Activated T-helper 2 cell treated with anti-CD3 and anti-CD28 coated beads, Interferon-gamma antibody, Interleukin-2, Interleukin-4, amounts not matched to agents 10 μg/mL and 5 μg/mL and 100 μg/mL, durations not matched to agents 14 hours and 24 hours and 36 hours (primary cell): ENCODE measurements around the gene CISD1. TPM values are rescaled to one million over a fixed set of nuclear protein-coding genes. Genes with fewer than 3 reads are reported as not detected.

Source experiments
- DNase-seq: peaks from one replicate; pipeline ENCODE4 v3.0.0; 2021; ENCODE audit warnings: low spot score
- H3K27ac Mint-ChIP-seq: one replicate; pipeline ENCODE4 v1.8.0; 2021; ENCODE audit warnings: mixed read lengths
- H3K27me3 Mint-ChIP-seq: one replicate; pipeline ENCODE4 v1.8.0; 2021; ENCODE audit warnings: low read depth, mixed read lengths
- H3K36me3 Mint-ChIP-seq: one replicate; pipeline ENCODE4 v1.8.0; 2021; ENCODE audit warnings: low read depth, mixed read lengths
- H3K4me1 Mint-ChIP-seq: one replicate; pipeline ENCODE4 v1.8.0; 2021; ENCODE audit warnings: low read depth, mixed read lengths
- H3K4me3 Mint-ChIP-seq: one replicate; pipeline ENCODE4 v1.8.0; 2021; ENCODE audit warnings: low read depth, mild to moderate bottlenecking, moderate library complexity, mixed read lengths
- H3K9me3 Mint-ChIP-seq: one replicate; pipeline ENCODE4 v1.8.0; 2021; ENCODE audit warnings: mixed read lengths
- intact Hi-C: fragments of 100-400 bp; cut with micrococcal nuclease; formaldehyde crosslinking; loops from one replicate; pipeline ENCODE4 v1.15.1; 2023
- total RNA-seq: library from RNA; stranded (reverse); gene quantifications from 2 replicates; pipeline ENCODE4 v1.2.3, GENCODE V29; 2022

Gene CISD1
- total RNA-seq, 1 donor from 2014 or later: 43.2 TPM

DNA sequence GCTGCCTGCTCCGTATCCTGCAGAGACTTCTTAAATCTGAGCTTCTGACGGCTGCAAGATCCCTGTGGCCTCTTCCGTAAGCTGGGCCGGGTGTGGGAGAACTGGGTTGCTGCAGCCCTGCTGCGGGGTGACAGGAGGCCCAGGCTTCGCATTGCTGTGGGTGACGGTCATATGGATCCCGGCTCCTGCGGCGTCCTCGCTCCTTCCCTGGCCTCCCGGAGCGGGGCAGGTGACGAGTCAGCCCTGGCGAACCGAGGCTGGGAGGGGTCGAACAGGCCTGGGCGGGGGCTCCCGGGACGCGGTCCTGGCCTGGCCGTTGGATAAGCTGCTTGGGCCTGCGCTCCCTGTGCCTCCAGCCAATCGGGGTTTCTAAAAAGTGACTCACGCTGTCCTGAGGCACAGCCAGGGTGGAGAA lies 58.0 kb downstream of the CISD1 start:
- no peak overlapping the region for H3K27ac Mint-ChIP-seq
- H3K4me3 Mint-ChIP-seq: no peak overlapping the region
- H3K4me1 Mint-ChIP-seq: peaks cover 7% of the 10 kb centered on the region
- no peaks in the 10 kb centered on the region for H3K36me3 Mint-ChIP-seq
- H3K27me3 Mint-ChIP-seq: peaks cover 16% of the 10 kb centered on the region
- no peaks in the 10 kb centered on the region for H3K9me3 Mint-ChIP-seq
- DNase-seq: no peak
- intact Hi-C loops: no loop called here

DNA sequence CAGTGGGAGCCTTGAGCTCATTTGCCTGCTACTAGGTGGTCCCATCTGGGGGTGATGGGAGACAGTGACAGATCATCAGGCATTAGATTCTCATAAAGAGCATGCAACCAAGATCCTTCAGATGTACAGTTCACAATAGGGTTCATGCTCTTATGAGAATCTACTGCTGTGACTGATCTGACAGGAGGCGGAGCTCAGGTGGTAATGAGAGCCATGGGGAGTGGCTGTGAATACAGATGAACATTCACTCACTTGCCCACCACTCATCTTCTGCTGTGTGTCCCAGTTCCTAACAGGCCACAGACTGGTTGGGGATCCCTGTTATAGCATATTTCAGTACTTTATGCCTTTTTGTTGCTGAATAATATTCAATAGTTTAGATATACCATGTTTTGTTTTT lies 59.3 kb downstream of the CISD1 start:
- Mint-ChIP-seq H3K9me3 (no peaks in the 10 kb centered on the region), H3K4me1 (no peaks in the 10 kb centered on the region), H3K36me3 (no peaks in the 10 kb centered on the region), H3K27ac (no peak overlapping the region), H3K4me3 (no peak overlapping the region), H3K27me3 (peaks cover 21% of the 10 kb centered on the region)
- no peak for DNase-seq
- intact Hi-C loops: no loop called here

DNA sequence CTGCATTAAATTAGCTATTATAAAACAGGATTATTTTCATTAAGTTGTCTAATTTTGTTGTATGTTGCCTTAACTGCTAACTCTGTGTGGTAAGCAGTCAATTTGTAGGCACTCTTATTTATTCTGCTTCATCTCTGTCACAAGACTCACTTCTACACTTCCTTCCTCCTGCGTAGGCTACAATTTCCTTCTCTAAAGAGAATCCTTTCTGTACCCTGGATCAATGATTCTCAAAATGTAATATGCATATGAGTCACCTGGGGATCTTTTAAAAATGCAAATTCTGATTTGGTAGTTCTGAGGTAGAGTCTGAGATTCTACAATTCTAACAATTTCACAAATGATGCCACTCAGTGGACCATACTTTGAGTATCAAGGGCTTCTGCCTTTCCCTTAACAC lies 61.5 kb downstream of the CISD1 start:
- intact Hi-C loops: no loop called here
- no peak overlapping the region for H3K4me3 Mint-ChIP-seq
- DNase-seq: no peak
- H3K4me1 Mint-ChIP-seq: peaks cover 6% of the 10 kb centered on the region
- H3K36me3 Mint-ChIP-seq: no peaks in the 10 kb centered on the region
- H3K27ac Mint-ChIP-seq: no peak overlapping the region
- peaks cover 21% of the 10 kb centered on the region for H3K27me3 Mint-ChIP-seq
- H3K9me3 Mint-ChIP-seq: no peaks in the 10 kb centered on the region

DNA sequence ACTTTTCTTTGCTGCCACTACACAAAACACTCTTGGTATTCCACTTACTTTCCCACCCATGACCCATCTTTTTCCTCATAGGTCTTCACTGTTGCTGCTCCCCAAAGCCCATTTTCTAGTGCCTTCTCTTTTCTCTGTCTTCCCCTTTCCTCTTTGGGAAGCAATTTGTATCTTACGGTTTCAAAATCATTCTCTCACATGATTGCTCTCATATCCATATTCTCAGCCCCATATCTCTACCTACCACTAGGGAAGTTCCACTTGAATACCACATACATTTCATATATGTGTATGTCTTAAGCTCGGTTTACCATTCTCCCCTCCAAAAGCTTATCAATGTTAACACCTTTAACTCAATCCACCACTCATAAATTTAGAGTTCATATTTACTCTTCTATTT lies 62.7 kb downstream of the CISD1 start:
- Mint-ChIP-seq H3K27ac (no peak overlapping the region), H3K4me3 (no peak overlapping the region), H3K36me3 (peaks cover 9% of the 10 kb centered on the region), H3K27me3 (peaks cover 21% of the 10 kb centered on the region), H3K4me1 (peaks cover 16% of the 10 kb centered on the region), H3K9me3 (no peaks in the 10 kb centered on the region)
- no peak for DNase-seq
- intact Hi-C loops: no loop called here

DNA sequence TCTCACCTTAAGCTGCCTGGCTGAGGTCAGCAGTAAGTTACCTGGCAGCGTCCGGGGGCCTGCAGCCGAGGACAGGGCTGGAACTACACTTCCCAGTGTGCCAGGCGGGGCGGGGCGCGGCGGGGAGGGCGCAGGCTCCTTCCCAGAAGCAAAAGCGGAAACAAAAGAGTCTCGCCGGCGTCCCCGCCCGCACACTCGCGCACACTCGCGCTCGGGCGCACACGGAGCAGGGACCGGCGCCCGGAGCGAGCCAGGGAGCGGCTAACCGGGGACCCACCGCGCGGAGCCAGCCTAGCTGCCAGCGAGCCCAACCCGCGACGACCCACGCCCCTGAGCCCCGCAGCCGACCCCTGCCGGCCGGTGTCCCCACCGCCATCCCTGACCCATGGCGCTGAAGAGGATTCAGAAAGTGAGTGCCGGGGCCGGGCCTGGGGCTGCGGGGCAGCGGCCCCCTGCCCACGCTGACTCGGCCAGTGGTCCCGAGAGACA lies 65.9 kb downstream of the CISD1 start, which contains the start of gene UBE2D1:
TSS of gene UBE2D1 (plus strand) at position 190 of the 489 bp plus-strand sequence. CDS start at position 386, 196 bp downstream.
- Mint-ChIP-seq H3K27me3 (peaks cover 16% of the 10 kb centered on the region), H3K27ac (peak within 1 kb of the TSS; percentile 81), H3K4me3 (peak within 1 kb of the TSS; percentile 99), H3K4me1 (peaks cover 23% of the 10 kb centered on the region), H3K36me3 (peaks cover 17% of the 10 kb centered on the region), H3K9me3 (no peaks in the 10 kb centered on the region)
- intact Hi-C loops: loop anchor here (1.0 to 2.0 kb wide), 3 partner anchors 50 to 66 kb away; partner anchors contain the start of genes CISD1 and TFAM
- DNase-seq: peak; percentile 69

DNA sequence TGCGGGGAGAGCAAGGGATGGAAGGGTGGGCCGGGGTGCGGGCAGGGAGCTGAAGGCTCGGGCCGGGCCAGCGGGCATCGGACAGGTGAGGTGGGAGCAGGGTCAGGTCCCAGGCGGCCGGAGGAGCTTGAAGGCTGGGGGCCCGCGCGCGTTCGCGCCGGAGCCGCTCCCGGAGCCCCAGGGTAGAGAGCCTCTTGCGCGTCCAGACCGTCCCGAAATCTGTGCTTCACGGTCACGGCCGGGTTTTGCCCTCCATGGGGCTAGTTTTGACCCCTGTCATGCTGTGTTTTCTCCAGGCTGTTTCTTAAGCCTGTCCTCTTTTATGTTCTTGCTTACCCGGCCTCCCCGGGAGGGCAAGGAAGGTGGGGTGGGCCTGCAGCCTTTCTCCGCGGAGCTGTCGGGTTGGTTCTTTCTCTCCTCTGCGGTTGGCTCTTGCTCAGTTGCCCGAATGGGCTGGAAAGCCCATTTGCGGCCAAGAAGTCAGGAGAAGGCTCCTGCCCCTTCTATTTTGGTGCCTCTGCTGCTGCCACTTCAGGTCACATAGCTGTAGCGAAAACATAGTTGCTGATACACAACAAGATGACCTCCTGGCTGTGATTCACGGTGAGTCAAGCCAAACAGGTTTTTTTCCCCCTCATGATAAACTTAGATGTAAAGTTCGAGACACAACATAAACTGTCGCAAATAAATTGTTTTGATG lies 66.5 kb downstream of the CISD1 start:
- DNase-seq: peak; percentile 10
- Mint-ChIP-seq H3K9me3 (no peaks in the 10 kb centered on the region), H3K4me1 (peaks cover 23% of the 10 kb centered on the region), H3K27me3 (peaks cover 14% of the 10 kb centered on the region), H3K36me3 (peaks cover 17% of the 10 kb centered on the region), H3K4me3 (peak overlapping the region; percentile 99), H3K27ac (peak overlapping the region; percentile 81)
- intact Hi-C loops: loop anchor here (1.0 to 2.0 kb wide), 3 partner anchors 50 to 67 kb away; partner anchors contain the start of genes CISD1 and TFAM

DNA sequence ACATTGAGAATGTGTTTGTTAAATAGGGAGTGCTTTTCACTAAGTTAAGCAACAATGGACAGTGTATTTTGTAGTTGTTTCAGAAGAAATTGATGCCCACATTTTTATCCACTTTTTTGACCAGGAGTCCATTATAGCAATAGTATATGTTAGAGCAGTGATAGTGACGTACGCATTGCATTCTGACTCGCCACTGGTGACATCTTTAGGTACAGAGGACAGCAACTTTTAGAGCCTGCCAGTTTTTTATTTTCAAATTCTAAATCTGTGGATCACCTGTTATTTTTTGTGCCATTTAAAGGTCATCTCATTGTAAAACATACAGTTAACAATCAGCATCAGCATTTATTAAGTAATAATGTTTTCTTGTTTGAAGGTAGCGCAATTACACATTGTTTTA lies 67.3 kb downstream of the CISD1 start:
- Mint-ChIP-seq H3K36me3 (peaks cover 17% of the 10 kb centered on the region), H3K27ac (no peak overlapping the region), H3K27me3 (peaks cover 11% of the 10 kb centered on the region), H3K4me3 (peak overlapping the region; percentile 99), H3K9me3 (no peaks in the 10 kb centered on the region), H3K4me1 (peaks cover 30% of the 10 kb centered on the region)
- no peak for DNase-seq
- intact Hi-C loops: no loop called here

Other genes starting within 250 kb of the CISD1 start
- 7.5 and 7.7 TPM in 2 replicates for gene IPMK, start 1.3 kb upstream of the CISD1 start, total RNA-seq
- gene UBE2D1, start 65.8 kb downstream of the CISD1 start, total RNA-seq: 14.8 and 14.9 TPM in 2 replicates
- gene TFAM, start 116.2 kb downstream of the CISD1 start, total RNA-seq: 85.0 and 86.6 TPM in 2 replicates
- gene BICC1, start 243.7 kb downstream of the CISD1 start, total RNA-seq: 0.11 and 0.21 TPM in 2 replicates